ENCODE results near the gene CFAP92.

DNA sequence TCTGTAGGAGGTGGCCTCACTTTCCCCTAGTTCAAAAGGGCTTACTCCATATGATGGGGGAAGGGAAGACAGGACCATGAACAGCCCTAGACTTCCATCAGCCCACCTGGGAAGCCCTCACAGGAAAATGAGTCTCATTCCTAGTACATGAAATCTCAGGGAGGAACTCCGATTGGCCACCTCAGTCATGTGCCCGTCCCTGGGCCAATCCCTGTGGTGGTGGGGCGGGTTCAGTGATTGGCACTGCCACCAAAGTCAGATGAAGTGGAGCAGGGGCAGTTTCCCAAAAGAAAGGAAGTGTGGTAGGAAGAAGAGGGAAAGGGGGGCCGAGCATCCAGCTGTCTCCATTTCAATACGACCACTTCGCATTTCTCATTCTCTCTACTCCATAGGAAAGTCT, 40.8 kb upstream of the CFAP92 start:
- TF ChIP-seq, protein P1, sequence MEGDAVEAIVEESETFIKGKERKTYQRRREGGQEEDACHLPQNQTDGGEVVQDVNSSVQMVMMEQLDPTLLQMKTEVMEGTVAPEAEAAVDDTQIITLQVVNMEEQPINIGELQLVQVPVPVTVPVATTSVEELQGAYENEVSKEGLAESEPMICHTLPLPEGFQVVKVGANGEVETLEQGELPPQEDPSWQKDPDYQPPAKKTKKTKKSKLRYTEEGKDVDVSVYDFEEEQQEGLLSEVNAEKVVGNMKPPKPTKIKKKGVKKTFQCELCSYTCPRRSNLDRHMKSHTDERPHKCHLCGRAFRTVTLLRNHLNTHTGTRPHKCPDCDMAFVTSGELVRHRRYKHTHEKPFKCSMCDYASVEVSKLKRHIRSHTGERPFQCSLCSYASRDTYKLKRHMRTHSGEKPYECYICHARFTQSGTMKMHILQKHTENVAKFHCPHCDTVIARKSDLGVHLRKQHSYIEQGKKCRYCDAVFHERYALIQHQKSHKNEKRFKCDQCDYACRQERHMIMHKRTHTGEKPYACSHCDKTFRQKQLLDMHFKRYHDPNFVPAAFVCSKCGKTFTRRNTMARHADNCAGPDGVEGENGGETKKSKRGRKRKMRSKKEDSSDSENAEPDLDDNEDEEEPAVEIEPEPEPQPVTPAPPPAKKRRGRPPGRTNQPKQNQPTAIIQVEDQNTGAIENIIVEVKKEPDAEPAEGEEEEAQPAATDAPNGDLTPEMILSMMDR (conservative IDR thresholded peaks at IDR 0.05), result no peak
- no peak for TF ChIP-seq ZFX (IDR thresholded peaks at IDR 0.05)
